Left renal cortex interstitium (tissue), 4 donors: ENCODE results near the gene ARFGAP2. TPM values are rescaled to one million over a fixed set of nuclear protein-coding genes. Genes with fewer than 3 reads are reported as not detected.

Experiments used
- DNase-seq, 4 donors: peaks; one replicate each; pipeline ENCODE4 v3.0.0-alpha.2; 2013; ENCODE audit warnings: low read depth in 4 of 4, low spot score in 2 of 4, missing footprints in 1 of 4
- polyA plus RNA-seq, 4 donors: library from polyadenylated mRNA; unstranded; fragments of 120-200 nt; gene quantifications; one replicate each; pipeline ENCODE4 v1.2.1, GENCODE V29; 2013; ENCODE audit not compliant: insufficient read length in 4 of 4

Gene ARFGAP2
- polyA plus RNA-seq, 4 donors, result 79.5 to 95.9 (median 87.1) TPM

- DNase-seq, result no peak
These were observed 3.8 kb downstream of the ARFGAP2 start for GRCh38 chr11:47172740-47173336.

GRCh38 chr11:47171856-47172255, 4.8 kb downstream of the ARFGAP2 start:
- DNase-seq, result no peak

DNA sequence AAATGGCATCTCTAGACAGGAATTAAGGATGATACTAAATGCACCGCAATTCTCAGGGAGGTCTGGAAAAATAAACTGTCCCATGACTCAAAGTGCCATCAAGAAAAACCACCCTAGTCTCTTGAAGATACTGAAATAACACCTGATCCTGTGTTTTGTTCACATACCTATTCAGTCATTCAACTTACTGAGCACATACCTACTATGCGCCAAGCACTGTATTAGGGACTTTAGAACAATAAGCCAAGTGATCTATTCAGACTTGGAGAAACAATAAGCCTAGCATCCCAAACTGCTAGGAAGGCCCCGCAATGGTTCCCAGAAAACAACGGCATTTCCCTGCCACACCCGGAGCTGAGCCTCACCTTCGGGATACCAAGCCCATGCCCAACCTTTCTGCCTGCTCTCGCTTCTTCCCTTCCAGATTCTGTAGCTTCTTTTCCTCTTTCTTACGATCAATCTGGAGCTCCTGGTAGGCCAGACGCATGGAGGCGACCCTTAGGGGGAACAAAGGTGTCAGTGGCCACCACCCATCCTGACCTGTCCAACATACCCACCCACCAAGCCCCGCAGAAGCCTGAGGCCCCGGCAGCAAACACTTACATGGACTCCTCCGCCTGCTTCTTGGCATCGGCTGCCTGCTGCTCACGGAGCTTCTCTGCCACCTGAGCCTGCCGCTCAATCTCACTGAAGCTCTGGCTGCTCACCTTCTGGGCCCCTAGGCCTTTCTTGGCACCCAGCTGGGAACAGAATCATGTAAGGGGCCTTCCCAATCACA, 5.4 kb downstream of the ARFGAP2 start:
- no peak for DNase-seq

GRCh38 chr11:47166368-47166767, 10.3 kb downstream of the ARFGAP2 start:
- DNase-seq, result no peak

DNA sequence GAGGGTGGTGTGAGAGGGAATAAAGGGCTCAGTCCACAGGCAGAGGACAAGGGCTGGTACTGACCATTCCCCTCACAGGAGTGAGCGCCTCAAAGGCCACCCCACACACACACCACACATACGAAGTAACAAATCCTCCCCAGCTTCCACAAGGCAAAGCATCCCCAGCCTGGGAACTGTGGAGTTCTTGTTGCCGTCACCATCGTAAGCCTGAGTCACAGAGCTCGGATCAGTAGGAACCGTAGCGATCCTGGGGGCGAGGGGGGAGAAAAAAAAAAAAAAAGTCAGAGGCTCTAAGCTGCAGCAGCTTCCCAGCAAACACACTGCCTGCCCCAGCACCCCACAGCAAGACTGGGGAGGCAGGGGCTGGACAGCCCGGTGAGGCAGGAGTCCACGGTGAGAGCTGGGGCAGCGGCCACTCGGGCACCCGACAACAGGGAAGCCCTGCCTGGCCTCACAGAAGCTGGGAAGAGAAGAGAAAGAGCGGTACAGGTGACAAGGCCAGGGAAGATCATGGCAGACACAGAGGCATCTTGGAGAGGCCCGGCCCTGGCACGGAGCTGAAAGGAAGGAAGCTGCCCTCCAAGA, 11.3 kb downstream of the ARFGAP2 start:
- no peak for DNase-seq

DNA sequence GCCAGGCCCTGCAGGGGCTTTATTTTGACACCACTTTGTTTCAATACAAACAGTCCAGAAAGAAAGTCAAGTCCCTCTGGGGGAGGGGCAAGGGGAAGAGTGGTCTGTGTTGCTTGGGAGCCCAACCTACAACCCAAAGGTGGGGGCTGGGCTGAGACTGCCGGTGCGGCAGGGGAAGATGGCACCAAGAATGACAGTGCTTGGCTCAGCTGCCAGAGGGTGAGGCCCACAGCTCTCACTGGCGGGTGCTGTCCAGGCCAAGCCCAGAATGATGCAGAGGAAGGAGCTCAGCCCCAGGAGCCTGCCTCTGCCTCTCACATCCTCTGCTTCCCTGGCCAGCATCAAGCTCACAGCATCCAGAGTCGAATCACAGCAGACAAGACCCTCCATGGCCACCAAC, 12.4 kb downstream of the ARFGAP2 start:
- no peak for DNase-seq

DNA sequence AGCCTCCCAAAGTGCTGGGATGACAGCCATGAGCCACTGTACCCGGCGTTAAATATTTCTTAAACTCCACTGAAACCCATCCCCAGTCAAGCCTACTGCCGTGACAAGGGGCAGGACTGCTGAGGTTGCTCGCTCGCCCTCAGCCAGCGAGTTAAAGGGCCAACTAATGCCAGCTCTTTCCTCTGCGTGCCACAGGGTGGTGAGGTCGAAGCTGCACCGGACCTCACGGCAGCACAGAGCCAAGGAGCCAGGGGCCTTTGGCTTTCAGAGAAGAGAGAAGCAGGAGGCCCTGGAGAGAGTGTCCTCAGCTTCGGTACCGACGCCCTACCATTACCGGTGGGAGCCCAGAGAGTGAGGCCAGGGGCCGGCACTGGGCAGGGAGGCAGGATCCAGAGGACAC, 12.8 kb downstream of the ARFGAP2 start:
- no peak for DNase-seq

DNA sequence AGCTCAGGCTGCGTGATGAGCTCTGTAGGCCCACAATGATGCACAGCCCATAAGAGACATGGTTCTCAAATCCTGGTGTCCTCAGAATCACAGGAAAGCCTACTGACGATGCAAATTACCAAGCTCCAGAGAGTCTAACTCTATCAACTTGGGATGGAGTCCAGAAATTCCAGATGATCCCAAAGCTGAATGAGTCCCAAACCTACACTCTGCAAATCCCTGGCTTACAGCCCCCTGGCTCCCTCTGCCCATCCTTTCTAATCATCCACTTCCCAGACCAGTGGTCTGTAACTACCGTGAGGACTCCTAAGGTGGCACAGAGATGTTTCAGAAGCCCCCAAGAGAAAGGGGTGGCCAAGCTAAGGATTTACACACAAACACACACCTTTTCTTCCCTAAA, 13.5 kb downstream of the ARFGAP2 start:
- DNase-seq, result no peak

- no peak for DNase-seq
These were observed 14.3 kb downstream of the ARFGAP2 start for GRCh38 chr11:47162426-47162825.

DNA sequence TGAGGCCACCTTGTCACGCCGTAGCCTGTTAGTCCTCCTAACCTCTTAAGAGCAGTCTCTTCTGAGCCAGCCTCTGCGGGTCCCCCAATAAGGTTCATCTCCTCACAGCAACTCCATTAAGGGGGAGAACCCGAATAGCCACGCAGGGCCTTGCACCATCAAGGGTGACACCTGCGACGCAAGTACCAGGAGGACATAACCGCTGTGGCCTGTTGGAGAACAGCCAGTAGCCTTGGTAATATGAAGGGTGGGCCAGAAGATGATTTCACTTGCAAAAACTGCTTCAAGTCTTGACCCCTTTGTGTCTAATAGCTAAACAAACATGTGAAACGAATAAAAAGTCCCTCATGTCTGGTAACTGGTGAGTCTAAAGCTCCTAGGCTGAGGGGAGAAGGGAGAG, 14.8 kb downstream of the ARFGAP2 start:
- DNase-seq, result no peak

DNA sequence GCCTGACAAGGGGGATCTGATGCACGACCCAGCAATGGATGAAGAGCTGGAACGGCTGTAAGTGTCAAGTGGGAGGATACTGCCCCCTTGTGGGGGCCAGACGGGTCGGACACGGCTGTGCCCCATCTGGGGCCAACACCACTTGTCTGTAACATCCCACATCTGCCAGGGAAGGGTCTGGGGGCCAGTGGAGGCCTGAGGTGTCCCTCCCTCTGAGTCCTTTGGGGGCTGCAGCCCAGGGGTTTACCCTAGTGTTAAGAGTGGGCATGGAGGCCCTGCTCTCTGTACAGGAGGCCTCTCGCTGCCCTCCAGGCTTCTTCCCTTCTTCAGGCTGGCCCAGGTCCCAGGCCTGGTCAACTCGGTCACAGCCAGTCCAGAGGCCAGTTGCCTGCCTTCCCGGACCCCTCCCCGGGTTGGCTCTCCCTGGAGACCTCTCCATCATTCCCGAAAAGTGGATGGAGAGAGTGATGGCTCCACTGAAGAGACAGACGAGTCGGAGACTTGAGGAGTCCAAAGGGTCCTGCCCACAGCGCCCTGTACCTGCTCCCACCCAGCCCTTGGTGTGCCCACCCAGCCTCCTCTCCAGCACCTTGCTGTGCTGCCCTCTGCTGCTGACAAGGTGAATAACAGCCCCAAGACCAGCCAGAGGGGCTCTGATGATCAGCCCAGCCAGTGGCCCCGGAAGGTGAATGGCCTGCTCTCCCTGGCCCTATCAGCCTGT, 15.4 kb downstream of the ARFGAP2 start:
- DNase-seq, result no peak

GRCh38 chr11:47160753-47161133, 15.9 kb downstream of the ARFGAP2 start:
- no peak for DNase-seq

- DNase-seq, result no peak
These were observed 18.4 kb downstream of the ARFGAP2 start for GRCh38 chr11:47158242-47158641.

- DNase-seq, result no peak
These were observed 18.9 kb downstream of the ARFGAP2 start for GRCh38 chr11:47157805-47158204.

DNA sequence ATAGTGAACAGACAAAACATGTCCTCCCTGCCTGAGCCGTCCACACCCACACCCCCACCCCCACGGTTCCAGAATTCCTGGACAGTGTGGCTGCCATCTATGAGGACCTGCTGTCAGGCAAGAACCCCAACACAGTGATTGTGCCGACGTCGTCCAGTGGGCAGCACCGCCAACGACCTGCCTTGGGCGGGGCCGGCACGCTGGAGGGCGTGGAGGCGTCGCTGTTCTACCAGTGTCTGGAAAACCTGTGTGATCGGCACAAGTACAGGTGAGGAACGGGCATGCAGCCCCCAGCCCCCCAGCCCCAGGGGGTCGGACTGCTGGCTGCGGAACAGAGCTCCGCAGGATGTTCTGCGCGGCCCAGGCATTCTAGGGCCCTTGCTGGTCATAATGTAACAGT, 19.7 kb downstream of the ARFGAP2 start:
- DNase-seq, result no peak

GRCh38 chr11:47156333-47156732, 20.3 kb downstream of the ARFGAP2 start:
- no peak for DNase-seq

DNA sequence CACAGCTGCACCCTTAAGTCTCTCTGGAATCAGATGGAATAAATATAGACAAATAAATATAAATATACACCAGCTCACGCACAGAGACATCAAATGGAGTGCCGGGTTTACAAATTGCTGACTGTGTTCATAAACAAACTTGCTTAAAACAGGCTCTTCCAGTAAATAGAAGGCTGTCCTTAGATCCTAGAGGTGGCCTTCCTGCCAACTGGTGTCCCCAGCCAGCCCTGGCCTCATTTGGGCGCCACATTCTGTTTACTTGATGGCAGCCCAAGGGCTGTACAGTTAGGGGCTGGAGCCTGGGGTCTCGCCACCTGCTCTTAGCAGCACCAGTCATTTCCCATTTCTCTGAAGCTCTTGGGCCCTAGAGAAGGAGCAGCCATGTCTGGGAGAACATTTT, 20.8 kb downstream of the ARFGAP2 start:
- DNase-seq, result no peak

GRCh38 chr11:47154616-47155570, 21.8 kb downstream of the ARFGAP2 start:
- no peak for DNase-seq

GRCh38 chr11:47152953-47153950, 23.4 kb downstream of the ARFGAP2 start:
- DNase-seq, result peak in 3 of 4 donors; percentile 49 to 70 (median 52)
